Smooth muscle cell of the brain vasculature (primary cell): ENCODE data around the gene FSCN2.

Source experiments
- DNase-seq: peaks from one replicate; pipeline ENCODE4 v3.0.0-alpha.2; 2012; ENCODE audit warnings: low read depth, low spot score

FSCN2 gene

GRCh38 chr17:81513372-81513752, 14.8 kb upstream of the FSCN2 start:
- DNase-seq: no peak

GRCh38 chr17:81513753-81514488, 14.3 kb upstream of the FSCN2 start:
- DNase-seq: no peak

GRCh38 chr17:81514489-81514738, 13.8 kb upstream of the FSCN2 start:
- no peak for DNase-seq

GRCh38 chr17:81514739-81515529, 13.2 kb upstream of the FSCN2 start:
- no peak for DNase-seq

GRCh38 chr17:81515530-81516041, 12.6 kb upstream of the FSCN2 start:
- no peak for DNase-seq

GRCh38 chr17:81516439-81516838, 11.7 kb upstream of the FSCN2 start:
- DNase-seq: no peak

- DNase-seq: no peak
Measured at GRCh38 chr17:81517009-81517338, 11.2 kb upstream of the FSCN2 start.

GRCh38 chr17:81517339-81518112, 10.7 kb upstream of the FSCN2 start:
- DNase-seq: no peak

GRCh38 chr17:81518113-81518784, 9.9 kb upstream of the FSCN2 start:
- DNase-seq: no peak

GRCh38 chr17:81518785-81519283, 9.3 kb upstream of the FSCN2 start:
- no peak for DNase-seq

GRCh38 chr17:81519284-81520020, 8.7 kb upstream of the FSCN2 start:
- DNase-seq: no peak

- no peak for DNase-seq
Measured at GRCh38 chr17:81520021-81520901, 7.9 kb upstream of the FSCN2 start.

- DNase-seq: no peak
Measured at GRCh38 chr17:81522491-81523401, 5.4 kb upstream of the FSCN2 start.

GRCh38 chr17:81523402-81524038, 4.7 kb upstream of the FSCN2 start:
- DNase-seq: no peak

GRCh38 chr17:81524039-81524864, 3.9 kb upstream of the FSCN2 start:
- no peak for DNase-seq

- no peak for DNase-seq
Measured at GRCh38 chr17:81524865-81525159, 3.4 kb upstream of the FSCN2 start.

GRCh38 chr17:81526662-81527571, 1.3 kb upstream of the FSCN2 start:
- DNase-seq: no peak
